Left lobe of liver (tissue), 2 donors: ENCODE data around the gene VSTM1. TPM values are rescaled to one million over a fixed set of nuclear protein-coding genes. Genes with fewer than 3 reads are reported as not detected.

Experiments used
- ATAC-seq: fragments of 200-7000 bp; cut with Tn5 transposase; one replicate; pipeline ENCODE4 v1.9.1; 2020; ENCODE audit warnings: mild to moderate bottlenecking, moderate library complexity
- DNase-seq: peaks from one replicate; pipeline ENCODE4 v3.0.0-alpha.2; 2020; ENCODE audit warnings: low spot score
- total RNA-seq: library from RNA; stranded (reverse); gene quantifications from one replicate; pipeline ENCODE4 v1.2.1, GENCODE V29; 2021
- donor health status: DM: no; HTN: no; CAD: no; lungs with moderate emphysema.
- donor health status: DM: no; HTN: yes; CAD: no.

VSTM1 gene
- total RNA-seq, 1 donor from 2014 or later = not detected

- no peak for DNase-seq
- ATAC-seq = no peak
Observed at GRCh38 chr19:54014920-54015560, 48.7 kb downstream of the VSTM1 start.

GRCh38 chr19:54013866-54014265, 49.8 kb downstream of the VSTM1 start:
- ATAC-seq (no peak), DNase-seq (no peak)

GRCh38 chr19:54011507-54012211, 52.0 kb downstream of the VSTM1 start:
- no peak for ATAC-seq
- no peak for DNase-seq

- DNase-seq (no peak), ATAC-seq (no peak)
Observed at GRCh38 chr19:54010474-54010873, 53.2 kb downstream of the VSTM1 start.

GRCh38 chr19:54009440-54009839, 54.3 kb downstream of the VSTM1 start:
- no peak for DNase-seq
- no peak for ATAC-seq

GRCh38 chr19:54002495-54003315, 61.0 kb downstream of the VSTM1 start:
- no peak for DNase-seq
- no peak for ATAC-seq

GRCh38 chr19:54001496-54001895, 62.2 kb downstream of the VSTM1 start:
- ATAC-seq (no peak), DNase-seq (no peak)

- no peak for ATAC-seq
Observed at GRCh38 chr19:53999694-54000093, 64.0 kb downstream of the VSTM1 start.

GRCh38 chr19:53998223-53998622, 65.5 kb downstream of the VSTM1 start:
- no peak for DNase-seq
- no peak for ATAC-seq

More at GRCh38 chr19:53999694-54000093, 64.0 kb downstream of the VSTM1 start:
- DNase-seq = no peak

- DNase-seq (no peak), ATAC-seq (no peak)
Observed at GRCh38 chr19:53994811-53995210, 68.9 kb downstream of the VSTM1 start.

- ATAC-seq = no peak
- no peak for DNase-seq
Observed at GRCh38 chr19:53993448-53993847, 70.2 kb downstream of the VSTM1 start.

- DNase-seq = no peak
- no peak for ATAC-seq
Observed at GRCh38 chr19:53992815-53993214, 70.9 kb downstream of the VSTM1 start.

GRCh38 chr19:53992211-53992610, 71.5 kb downstream of the VSTM1 start:
- ATAC-seq (no peak), DNase-seq (no peak)

- DNase-seq (no peak), ATAC-seq (peak; percentile 22)
Observed at GRCh38 chr19:53991224-53992113, 72.2 kb downstream of the VSTM1 start, which contains the start of gene CACNG6. CACNG6 (plus strand) TSS chr19:53991637; CDS start chr19:53992878, 1,241 bp downstream.

Other genes starting within 250 kb of the VSTM1 start
- 0.28 TPM for gene NLRP12, start 239.6 kb downstream of the VSTM1 start, total RNA-seq
- 15.2 TPM for gene MYADM, start 196.0 kb downstream of the VSTM1 start, total RNA-seq
- 0.08 TPM for gene PRKCG, start 181.7 kb downstream of the VSTM1 start, total RNA-seq
- gene CACNG7, start 154.6 kb downstream of the VSTM1 start, total RNA-seq = not detected
- not detected for gene CACNG8, start 101.0 kb downstream of the VSTM1 start, total RNA-seq
- gene CACNG6, start 72.3 kb downstream of the VSTM1 start, total RNA-seq = not detected
- gene TARM1, start 17.5 kb upstream of the VSTM1 start, total RNA-seq = not detected
- gene OSCAR, start 36.9 kb upstream of the VSTM1 start, total RNA-seq = 0.91 TPM
- 74.5 TPM for gene NDUFA3, start 39.0 kb upstream of the VSTM1 start, total RNA-seq
- gene TFPT, start 51.8 kb upstream of the VSTM1 start, total RNA-seq = 4.3 TPM
- gene PRPF31, start 51.9 kb upstream of the VSTM1 start, total RNA-seq = 23.2 TPM
- gene CNOT3, start 73.9 kb upstream of the VSTM1 start, total RNA-seq = 19.0 TPM
- 1.3 TPM for gene LENG1, start 95.8 kb upstream of the VSTM1 start, total RNA-seq
- 1.9 TPM for gene TMC4, start 109.3 kb upstream of the VSTM1 start, total RNA-seq
- 34.3 TPM for gene MBOAT7, start 125.7 kb upstream of the VSTM1 start, total RNA-seq
- gene TSEN34, start 127.4 kb upstream of the VSTM1 start, total RNA-seq = 17.4 TPM
- 482 TPM for gene RPS9, start 137.0 kb upstream of the VSTM1 start, total RNA-seq
- 1.2 TPM for gene LILRB3, start 159.1 kb upstream of the VSTM1 start, total RNA-seq
- gene LILRA6, start 178.9 kb upstream of the VSTM1 start, total RNA-seq = 0.75 TPM
- 8.7 TPM for gene LILRB5, start 193.4 kb upstream of the VSTM1 start, total RNA-seq
- 1.7 TPM for gene LILRB2, start 217.2 kb upstream of the VSTM1 start, total RNA-seq
- 1.4 TPM for gene LILRA5, start 249.3 kb upstream of the VSTM1 start, total RNA-seq